Medulla oblongata (tissue), 1 donor: Measurements from ENCODE around the gene SORD.
"Not testable (repeated sequence)": the region's sequence is repeated elsewhere in the genome, so short reads cannot be mapped to it uniquely, and the experiment has no call there.

Experiments
- DNase-seq: peaks from one replicate; pipeline ENCODE4 v3.0.0-alpha.2; 2015; ENCODE audit errors: extremely low spot score

Gene SORD

GRCh38 chr15:45062301-45062700, 39.3 kb downstream of the SORD start:
- not testable (repeated sequence) for DNase-seq

GRCh38 chr15:45064386-45064785, 41.4 kb downstream of the SORD start:
- DNase-seq, result no peak

DNA sequence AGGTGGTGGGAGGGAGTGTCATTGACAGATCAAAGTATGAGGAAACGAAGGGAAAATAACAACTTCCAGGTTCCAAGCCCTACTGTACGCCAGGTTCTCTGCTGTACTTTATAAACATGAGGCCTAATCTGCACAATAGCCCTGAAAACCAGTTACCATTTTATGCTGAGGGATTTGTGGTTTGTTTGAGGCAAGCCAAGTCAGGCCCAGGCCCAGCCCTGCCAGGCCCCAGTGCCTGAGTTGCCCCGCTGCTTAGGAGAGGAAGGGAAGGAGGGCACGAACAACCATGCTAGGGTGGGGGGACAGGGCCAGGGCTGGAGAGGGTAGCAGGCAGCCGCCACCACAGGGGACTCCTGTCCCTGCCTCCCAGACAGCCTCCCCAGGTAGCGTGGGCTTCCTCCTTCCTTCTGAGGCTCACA, 47.0 kb downstream of the SORD start:
- DNase-seq, result not testable (repeated sequence)

DNA sequence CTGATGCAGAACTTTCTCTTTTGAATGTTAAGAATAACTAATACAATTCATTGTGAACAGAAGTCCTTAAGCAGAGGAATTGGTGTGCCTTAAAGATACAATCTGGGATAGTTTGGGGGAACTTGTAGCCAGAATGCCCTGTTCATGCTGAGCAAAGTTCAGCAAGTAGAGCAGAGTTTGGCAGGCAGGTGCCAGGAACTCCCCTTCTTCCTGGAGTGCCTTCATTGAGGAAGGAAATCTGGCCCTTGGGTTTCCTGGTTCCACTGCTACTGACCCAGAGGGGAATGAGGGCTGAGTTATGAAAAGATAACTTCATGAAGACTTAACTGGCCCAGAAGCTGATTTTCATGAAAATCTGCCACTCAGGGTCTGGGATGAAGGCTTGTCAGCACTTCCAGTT, 50.6 kb downstream of the SORD start:
- DNase-seq, result not testable (repeated sequence)

- DNase-seq, result not testable (repeated sequence)
These were observed 52.7 kb downstream of the SORD start for GRCh38 chr15:45075440-45076320.

DNA sequence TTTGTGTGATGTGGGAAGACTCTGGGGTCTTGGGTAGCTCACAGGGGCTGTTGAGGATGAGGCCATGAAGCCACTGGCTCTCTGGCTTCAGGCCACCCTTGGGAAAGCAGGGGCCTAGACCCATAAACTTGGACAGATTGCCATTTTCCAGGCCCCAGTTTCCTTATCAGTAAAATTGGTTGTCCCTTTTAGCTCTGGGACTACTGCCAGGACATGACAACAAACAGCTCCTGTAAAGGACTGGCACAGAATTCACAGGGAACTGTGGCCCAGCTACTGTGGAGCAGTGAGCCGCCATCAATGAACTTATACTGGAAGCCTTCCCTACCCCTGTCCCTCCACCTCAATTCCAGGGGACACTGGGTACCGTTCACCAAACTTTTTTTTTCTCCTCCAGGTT, 54.4 kb downstream of the SORD start:
- DNase-seq, result not testable (repeated sequence)

GRCh38 chr15:45079201-45079600, 56.2 kb downstream of the SORD start:
- DNase-seq, result not testable (repeated sequence)

DNA sequence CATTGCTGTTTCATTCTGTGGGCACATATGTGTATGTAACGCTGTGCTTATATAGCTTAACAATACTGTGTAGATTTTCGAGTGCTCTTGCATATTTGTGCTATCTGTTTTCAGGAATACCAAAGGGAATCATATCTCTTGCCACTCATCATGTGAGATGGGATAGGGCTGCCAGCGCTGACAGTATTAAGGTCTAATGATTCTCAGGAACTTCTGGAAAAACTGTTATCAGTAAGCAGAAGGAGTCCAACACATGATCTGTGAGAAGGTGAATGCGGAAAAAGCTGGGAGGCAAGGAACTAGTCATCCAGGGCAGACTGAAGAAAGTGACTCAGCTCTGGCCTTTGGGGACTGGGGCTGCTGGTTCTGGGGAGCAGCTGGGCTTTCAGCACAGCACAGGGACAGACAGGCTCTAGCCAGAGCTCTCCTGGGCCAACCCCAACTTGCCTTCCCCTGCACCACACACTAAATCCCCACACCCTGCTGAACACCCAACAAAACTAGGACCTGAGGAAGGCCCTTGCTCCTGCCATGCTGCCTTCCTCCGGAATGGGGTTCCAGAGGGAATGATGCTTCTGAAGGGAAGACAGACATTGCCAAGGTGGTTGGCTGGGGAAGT, 56.7 kb downstream of the SORD start:
- not testable (repeated sequence) for DNase-seq

- not testable (repeated sequence) for DNase-seq
These were observed 57.6 kb downstream of the SORD start for GRCh38 chr15:45080593-45080992.

- DNase-seq, result not testable (repeated sequence)
These were observed 59.4 kb downstream of the SORD start for GRCh38 chr15:45082412-45082811.

DNA sequence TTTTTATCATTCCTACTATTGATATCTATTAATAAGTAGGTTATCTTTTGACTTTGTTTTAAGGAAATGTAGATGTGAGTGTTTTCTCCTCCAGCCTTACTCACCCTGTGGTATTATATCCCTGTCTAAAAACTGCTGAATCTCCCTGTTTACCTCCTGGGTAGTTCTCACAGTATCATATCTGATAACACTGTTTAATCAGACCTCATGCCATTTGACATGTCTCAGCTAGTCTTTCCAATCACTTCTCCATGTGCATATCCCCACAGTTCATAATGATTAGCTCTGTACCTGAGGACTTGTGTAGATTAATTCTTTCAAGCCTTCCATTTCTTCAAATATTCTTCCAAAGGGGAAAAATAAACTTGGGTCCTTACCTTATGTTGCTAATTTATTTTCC, 60.2 kb downstream of the SORD start:
- no peak for DNase-seq

GRCh38 chr15:45084163-45084562, 61.2 kb downstream of the SORD start:
- DNase-seq, result no peak

- DNase-seq, result no peak
These were observed 64.5 kb downstream of the SORD start for GRCh38 chr15:45087513-45087912.

- no peak for DNase-seq
These were observed 66.1 kb downstream of the SORD start for GRCh38 chr15:45088801-45089711.

DNA sequence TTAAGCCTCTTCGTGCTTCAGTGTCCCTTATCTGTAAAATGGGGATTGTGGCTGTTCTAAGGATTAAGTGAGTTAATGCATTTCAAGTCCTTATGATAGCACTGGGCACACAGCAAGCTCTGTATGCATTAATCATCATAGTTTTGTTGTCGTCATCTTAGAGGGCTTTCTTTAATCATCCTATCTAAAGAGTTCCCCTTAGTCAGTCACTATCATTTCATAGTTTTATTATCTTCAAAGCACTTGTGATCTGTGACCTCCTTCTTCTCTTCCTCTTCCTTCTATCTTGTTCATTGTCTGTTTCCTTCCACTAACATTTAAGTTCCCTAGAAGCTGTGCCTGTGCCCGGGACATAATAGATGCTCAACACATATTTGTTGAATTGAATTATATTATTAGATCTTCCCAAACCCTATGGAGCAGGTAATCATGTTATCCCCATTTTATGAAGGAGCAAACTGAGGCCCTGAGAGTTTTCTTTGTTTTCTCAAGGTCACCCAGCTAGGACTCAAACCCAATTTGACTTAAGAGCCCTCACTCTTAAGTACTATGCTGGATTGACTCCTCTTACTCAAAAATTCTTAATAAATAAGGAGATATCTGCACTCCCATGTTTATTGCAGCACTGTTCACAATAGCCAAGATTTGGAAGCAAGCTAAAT, 66.8 kb downstream of the SORD start:
- DNase-seq, result no peak

DNA sequence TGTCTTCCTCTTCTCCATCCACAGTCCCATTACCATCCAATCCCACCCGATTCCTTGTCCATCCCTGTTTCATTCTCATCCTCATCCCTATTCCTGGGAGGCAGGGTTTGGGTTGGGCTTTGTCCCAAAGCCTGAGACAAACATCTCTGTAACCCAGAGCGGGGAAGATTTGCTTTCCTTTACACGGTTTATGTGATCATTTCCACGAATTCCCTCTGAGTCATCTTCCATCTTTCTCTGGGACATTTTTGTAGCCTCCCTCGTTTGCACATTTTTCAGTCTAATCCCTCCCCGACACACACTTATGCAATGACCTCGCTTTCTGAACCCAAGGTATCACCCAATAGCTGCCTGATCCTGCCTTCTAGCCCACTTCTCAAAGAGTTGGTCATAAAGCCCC, 68.2 kb downstream of the SORD start:
- no peak for DNase-seq

DNA sequence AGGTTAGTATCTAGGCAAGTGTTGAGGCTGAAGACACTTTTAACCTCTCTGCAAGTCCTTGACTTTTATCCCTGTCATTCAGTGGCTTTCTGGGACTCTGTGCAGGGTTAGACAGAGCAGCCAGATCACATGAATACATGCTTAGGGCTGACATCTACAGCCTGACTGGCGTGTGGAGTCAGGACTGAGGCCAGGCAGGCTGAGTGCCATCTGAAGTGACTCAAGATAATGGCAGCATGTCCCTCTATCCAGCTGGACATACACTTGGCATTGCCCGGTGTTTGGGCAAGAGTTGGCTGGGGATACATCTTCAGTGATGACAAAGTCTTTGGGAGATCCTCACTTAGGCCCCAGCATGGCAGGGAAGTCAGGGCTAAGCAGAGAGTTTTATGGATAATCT, 68.6 kb downstream of the SORD start:
- no peak for DNase-seq

DNA sequence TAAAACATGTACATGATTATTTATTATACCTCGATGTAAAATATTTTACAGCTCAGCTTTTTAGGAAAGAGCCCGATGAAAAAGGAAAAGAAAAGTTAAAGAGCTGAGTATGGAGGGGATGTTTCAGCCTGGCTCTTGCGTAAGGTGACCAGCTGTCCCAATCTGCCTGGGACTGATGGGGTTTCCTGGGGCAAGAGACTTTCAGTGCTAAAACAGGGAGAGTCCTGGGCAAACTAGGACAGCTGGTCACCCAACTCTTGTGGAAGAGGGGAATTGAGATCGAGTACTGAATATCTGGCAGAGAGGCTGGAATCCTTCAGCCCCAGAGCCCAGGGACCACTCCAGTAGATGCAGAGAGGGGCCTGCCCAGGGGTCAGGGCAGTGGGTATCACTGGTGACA, 70.0 kb downstream of the SORD start:
- no peak for DNase-seq

GRCh38 chr15:45093622-45094357, 70.8 kb downstream of the SORD start:
- no peak for DNase-seq

- no peak for DNase-seq
These were observed 71.3 kb downstream of the SORD start for GRCh38 chr15:45094358-45094730.

DNA sequence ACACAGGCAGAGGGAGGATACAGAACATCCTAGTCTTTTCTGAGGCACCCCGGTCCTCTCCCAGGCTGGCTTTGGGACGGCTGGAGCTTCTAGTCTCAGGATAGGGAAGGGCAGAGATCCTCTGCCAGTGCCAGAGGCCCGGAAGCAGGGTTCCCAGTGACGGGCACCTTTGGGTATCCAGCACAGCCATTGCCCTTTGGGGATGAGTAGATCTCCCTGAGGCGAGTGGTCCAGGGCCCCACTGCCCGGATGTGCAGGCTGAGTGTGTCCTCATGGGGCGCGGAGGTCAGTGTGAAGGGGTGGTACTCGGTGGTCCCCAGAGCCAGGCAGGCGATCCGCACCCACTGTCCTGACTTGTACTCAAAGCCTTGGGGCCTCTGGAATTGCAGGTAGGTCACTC, 72.7 kb downstream of the SORD start:
- DNase-seq, result no peak
